PC-9 (cell line): ENCODE results near the gene CUZD1.

Experiments used
- EZH2 ChIP-seq: fragments of 200-600 bp; sonication (generic); IDR thresholded peaks from 2 replicates; pipeline ENCODE4 v1.8.0; 2017; ENCODE audit warnings: antibody characterized with exemption, low read depth
- TF ChIP-seq, protein P1 (sequence below): fragments of 200-600 bp; sonication (generic); conservative IDR thresholded peaks from 2 replicates; pipeline ENCODE4 v1.6.1; 2017; ENCODE audit warnings: mixed run types, antibody characterized with exemption, mild to moderate bottlenecking, moderate library complexity

DNA sequence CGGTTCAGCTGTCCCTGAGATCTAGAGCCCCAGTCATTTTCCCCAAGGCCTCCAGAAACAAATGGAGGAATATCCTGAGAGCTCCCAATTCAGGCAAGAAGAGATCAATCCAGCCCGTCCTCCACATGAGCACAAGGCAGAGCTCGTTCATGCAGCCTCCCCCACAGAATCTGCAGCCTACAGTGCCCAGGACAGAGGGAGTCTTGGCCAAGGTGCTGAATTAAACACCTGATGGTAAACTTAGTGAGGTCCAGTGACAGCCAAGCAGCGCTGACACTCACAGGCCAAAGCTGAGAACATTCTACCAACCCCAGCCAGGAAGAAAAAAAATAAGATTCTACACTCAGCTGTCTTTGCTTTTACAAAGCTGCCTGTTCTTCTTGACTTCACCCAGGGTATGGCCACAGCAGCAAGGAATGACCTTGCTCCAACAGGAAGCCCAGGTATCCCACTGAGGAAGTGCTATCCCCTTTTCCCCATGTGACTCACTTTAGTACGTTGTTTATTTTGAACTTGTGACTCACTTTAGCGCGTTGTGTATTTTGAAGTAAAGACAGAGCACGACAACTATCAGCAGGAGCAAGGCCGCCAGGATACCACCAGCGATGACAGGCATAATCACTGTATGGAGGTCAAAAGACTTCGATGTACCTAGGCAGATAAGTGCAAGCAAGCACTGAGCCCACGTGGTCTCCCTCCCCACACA, 4.4 kb upstream of the CUZD1 start:
- TF ChIP-seq, protein P1, sequence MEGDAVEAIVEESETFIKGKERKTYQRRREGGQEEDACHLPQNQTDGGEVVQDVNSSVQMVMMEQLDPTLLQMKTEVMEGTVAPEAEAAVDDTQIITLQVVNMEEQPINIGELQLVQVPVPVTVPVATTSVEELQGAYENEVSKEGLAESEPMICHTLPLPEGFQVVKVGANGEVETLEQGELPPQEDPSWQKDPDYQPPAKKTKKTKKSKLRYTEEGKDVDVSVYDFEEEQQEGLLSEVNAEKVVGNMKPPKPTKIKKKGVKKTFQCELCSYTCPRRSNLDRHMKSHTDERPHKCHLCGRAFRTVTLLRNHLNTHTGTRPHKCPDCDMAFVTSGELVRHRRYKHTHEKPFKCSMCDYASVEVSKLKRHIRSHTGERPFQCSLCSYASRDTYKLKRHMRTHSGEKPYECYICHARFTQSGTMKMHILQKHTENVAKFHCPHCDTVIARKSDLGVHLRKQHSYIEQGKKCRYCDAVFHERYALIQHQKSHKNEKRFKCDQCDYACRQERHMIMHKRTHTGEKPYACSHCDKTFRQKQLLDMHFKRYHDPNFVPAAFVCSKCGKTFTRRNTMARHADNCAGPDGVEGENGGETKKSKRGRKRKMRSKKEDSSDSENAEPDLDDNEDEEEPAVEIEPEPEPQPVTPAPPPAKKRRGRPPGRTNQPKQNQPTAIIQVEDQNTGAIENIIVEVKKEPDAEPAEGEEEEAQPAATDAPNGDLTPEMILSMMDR, result no peak
- TF ChIP-seq EZH2, result no peak
